T-helper 2 cell treated with Interferon-gamma antibody and Interleukin-4, amounts not matched to agents 100 ng/mL and 5 ng/mL, for 36 hours (primary cell): Measurements from ENCODE around the gene TNS3. TPM values are rescaled to one million over a fixed set of nuclear protein-coding genes. Genes with fewer than 3 reads are reported as not detected.

Experiments used
- intact Hi-C: fragments of 100-400 bp; cut with micrococcal nuclease; formaldehyde crosslinking; loops from one replicate; pipeline ENCODE4 v1.15.1; 2023
- total RNA-seq: library from RNA; stranded (reverse); gene quantifications from 2 replicates; pipeline ENCODE4 v1.2.3, GENCODE V29; 2022

TNS3 gene
- total RNA-seq, 1 donor from 2014 or later: 0.20 TPM

DNA sequence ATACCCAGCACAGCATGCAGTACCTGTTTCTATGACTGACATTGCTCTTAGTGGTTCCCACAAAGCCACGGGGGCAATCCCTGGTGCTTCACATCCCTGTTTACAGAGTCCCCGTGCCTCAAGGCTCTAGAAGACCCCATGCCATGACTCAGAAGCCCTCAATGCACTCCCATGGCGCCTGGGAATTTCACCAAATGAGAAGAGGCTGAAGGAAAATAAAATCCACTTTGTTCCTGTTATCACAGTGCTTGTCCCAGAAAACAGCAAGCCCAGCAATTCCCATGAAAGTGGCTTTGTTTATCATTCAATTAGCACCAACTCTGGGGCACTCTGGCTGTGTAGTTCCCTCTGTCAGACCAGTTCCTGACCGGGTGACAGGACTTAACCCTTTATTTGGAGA lies 268.3 kb downstream of the TNS3 start:
- intact Hi-C loops: no loop called here

DNA sequence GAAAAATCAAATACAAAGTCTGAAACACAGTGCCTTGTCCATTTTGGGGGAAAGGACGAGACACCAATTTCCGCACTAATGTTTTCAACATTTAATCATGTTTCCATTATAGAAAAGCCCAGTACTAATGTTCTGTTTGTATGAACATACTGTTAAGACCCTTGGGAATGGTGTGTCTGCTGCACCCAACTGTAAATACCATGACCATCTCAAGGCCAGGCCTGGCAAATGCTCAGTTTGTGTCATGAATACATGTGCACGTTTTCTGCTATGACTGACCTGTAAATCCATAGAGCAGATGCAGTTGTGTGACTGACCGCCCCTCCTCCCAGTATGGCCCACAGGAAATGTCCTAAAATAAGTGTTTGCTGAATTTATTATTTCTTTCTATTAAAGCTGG lies 270.0 kb downstream of the TNS3 start:
- intact Hi-C loops: no loop called here

DNA sequence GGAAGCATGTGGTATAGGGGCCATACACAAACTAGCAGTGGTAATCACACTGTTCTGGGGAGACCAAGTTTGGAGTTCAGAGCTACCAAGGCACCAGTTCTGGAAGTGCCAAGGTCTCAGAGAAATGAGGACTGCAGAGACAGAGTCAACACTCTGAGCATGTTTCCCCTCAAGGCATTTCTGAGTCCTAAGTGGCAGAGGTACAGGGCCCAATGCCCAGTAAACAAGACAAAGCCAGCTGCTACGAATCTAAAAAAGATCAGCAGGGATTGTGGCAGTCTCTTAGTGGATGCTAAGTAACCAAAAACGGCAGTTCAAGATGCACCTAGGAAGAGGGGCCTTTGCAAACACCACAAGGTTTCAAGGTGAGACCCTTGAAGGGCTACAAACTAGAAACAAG lies 271.9 kb downstream of the TNS3 start:
- intact Hi-C loops: no loop called here

DNA sequence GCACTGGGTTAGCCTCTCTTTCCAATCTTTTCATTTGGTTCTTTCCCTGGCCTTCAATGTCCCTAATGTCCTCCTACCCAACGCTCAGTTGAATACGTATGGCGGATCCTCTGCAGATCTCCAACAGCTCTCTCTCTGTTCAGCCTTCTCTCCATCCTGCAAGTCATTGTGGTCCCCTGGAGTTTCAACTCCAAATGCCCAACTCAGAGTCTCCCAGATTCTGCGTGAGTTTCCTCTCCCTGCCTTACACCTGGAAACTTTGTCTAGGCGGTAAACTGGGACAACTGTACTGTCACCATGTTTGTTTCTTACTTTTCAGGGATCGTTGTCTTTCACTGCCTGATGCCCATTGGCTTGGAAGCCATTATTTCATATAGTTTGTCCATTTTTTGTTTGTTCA lies 273.1 kb downstream of the TNS3 start:
- intact Hi-C loops: no loop called here

DNA sequence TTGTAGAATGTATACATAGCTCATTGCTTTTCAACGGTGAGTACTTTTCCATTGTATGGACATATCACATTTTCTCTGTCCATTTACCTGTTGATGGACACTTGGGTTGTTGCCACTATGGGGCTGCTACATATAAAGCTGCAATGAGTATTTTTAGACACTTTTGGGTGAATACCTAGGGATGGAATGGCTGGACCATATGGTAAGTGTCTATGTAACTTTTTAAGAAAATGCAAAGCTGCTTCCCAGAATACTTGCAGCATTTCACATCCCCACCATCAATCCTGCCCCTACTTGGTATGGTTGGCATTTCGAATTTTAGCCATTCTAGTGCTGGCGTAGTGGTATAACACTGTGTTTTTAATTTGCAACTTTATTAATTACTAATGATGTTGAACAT lies 274.6 kb downstream of the TNS3 start:
- intact Hi-C loops: no loop called here

DNA sequence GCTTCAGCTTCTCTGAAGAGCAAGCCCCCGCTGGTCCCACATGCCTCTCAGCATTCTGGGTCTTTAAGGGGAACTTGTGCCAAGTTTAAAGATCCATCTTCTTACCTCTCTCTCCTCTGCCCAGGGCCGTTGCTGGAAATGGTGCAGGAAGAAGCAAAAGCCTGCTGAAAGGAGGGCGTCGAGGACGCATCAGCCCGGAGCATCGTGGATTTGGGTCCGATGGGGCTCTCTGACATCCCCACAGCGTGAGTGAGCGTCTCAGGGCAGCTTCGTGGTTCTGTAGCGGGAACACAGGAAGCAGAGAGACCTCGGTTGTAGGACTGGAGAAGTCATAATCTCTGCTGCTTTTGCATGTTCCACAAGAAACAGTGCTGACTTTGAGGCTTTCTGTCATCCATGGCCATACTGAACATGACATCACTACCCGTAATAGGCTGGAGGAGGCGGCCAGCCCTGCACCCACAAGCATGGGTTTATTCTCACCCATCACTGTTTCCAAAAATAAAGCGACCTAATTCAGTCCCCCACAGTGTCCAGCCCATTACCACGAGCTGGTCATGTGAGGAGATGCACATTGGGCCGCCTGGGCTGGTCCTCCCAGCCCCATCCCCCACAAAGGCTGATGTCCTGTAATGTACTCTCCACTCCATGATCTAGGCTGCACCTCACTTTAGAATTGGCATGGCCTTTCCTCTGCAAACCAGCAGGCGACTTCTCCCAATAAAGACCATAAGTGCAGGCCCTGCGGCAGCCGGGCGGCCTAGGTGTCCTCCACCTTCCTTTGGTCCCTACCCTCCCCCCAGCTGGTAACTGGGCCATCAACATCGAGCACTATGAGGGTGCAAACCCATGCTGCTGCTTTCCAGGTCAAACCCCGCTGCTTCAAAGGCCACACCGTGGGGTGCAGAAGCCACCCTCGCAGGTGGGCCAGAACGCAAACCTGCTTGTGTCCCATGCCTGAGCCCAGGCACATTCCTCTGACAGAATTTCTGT lies 276.9 kb downstream of the TNS3 start:
- intact Hi-C loops: no loop called here

DNA sequence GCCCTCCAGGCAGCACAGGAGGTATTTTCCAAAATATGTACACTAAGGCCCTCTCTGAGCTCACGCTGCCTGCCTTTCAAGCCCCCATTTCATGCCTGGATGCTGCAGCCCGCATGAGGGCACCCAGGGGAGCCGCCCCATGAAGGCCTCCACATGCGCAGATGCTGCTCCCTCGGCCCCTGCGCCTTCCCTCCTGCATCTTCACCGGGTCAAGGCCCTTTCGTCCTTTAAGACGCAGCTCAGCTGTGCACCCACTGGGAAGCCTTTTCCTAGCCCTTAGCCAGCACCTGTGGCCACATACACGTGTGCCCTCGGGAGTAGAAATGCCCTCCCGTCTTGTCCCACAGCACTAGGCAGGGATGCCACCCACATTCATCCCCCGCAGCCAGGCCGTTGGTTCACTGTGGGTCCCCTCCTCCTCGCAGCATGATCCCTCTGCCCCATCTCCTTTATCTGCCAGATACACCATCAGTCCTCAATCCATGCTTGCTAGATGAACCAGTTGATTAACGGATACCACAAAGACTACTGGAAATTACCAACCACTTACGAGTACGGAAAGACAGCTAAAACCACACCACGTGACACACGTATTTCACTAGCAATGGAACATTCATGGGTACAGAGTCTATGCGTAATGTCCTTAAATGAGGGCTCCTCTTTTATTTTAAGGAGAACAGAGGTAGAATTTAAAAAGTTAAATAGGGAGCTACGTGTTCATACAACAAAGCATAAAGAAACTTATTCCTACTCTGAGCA lies 278.0 kb downstream of the TNS3 start:
- intact Hi-C loops: no loop called here

DNA sequence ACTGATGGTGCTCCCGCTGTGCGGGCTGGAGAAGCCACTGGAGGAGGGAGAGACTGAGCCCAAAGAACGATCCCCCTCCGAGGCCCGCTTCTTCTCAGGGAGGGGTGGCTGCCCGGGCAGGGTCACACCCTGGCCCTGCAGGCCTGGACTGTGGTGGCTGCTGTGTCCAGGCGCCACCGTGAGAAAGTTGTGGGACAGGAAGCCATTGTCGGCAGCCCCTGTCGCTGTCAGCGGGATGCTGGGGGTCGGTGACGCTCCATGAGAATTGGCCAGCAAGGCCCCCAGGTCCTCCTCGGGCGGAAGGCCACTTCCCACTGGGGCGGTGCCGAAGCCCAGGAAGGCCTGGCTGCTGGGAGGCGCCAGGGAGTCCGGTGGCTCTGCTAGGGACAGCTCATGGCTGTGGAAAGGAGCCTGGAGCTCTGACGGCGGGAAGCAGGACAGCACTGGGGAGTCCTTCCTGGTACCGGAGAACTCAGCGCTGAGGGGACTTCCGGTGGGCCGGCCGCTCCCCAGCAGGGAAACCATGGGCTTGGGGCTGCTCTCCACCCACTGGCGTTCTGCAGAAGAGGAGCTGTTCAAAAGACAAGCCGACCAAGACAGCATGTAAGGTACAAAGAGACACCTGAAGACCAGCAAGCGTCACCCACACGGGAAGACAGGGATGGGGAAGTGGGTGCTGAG lies 278.8 kb downstream of the TNS3 start:
- intact Hi-C loops: no loop called here

DNA sequence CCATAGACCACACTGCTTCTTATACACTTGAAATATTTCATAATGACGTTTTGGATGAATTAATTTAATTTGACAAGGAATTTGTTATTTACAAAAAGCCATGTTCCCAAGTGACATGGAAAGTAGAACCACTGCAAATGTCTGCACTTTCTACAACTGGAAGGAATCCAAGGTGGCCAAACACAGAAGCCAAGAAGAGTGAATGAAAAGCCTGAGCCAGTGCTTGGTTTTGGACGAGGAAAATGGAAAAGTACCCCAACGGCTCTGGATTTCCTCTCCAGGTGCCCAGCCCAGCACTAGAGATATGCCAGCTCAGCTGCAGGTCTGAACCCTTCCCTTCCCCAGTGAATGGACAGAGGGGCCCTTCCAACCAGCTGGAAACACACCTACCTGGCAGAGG lies 279.4 kb downstream of the TNS3 start:
- intact Hi-C loops: no loop called here

DNA sequence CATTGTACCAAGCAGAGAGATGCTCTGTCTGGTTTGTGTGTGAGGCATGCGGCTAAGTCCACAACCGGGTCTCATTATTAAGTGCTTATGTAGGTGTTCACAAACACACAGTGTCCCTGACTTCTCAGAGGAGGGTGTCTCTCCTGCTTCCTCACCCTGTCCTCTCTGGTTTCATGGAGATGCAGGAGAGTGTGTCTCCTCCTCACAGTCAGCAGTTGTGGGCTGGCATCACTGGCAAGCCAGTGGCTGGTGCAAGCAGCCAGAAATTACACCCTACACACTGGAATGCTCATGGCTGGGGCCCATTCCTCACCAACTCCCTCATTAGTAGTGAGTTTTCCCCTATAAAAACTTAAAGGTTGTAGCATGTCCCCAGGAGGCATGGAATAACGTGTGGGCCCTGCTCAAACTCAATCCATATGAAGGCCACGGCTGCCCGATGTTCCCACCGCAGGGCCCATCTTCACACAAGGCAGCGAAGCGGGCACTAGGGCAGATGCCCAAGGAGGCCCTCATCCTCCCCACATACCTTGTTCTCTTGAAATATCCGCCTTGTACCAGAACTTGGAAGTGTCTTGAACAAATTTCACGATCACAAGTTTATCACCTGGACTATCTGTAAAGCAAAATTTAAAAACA lies 280.1 kb downstream of the TNS3 start:
- intact Hi-C loops: no loop called here

DNA sequence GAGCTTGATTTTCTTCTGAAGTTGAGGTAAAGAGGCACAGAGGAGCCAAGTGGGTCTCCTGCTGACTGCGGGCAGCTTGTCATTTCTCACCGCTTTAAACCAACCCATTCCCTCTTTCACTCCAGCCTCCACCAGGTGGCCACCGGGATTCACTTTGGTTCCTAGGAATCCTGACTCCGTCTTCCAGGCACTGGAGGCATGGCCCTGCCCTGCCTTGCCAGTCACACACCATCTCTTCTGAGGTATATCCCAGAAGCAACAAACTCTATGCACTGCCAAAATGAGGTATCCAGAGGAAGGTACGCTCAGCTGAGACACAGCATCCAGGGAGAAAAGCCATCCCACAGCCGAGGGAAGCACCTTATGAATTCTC lies 280.8 kb downstream of the TNS3 start:
- intact Hi-C loops: no loop called here

DNA sequence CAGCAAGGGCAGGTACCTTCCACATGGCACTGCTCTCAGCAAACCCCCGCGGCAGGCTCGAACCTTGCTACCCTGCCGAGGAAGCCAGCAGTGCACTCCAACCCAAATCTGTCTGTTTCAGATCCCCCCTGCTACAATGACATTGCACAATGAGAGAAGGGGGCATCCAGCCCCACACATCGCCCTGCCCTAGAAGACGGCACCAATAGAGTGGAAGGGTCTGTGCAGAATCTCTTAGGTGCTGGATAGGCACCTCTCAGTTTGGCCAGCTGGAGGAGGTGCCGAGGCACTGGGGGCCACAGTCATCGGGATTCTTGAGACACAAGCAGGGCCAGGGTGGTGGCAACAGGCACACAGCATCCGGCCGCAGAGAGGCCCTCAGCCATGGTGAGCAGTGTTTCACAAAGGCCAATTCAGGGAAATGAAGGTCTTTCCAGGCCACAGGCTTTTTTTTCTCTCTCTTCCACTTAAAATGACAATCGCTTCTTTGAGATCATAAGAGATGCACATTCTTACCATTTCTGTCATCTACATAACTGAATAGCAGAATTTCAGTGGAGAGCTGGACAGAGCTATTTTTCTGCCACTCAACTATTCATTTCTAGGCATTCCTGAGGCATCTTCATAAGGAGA lies 281.3 kb downstream of the TNS3 start:
- intact Hi-C loops: no loop called here

DNA sequence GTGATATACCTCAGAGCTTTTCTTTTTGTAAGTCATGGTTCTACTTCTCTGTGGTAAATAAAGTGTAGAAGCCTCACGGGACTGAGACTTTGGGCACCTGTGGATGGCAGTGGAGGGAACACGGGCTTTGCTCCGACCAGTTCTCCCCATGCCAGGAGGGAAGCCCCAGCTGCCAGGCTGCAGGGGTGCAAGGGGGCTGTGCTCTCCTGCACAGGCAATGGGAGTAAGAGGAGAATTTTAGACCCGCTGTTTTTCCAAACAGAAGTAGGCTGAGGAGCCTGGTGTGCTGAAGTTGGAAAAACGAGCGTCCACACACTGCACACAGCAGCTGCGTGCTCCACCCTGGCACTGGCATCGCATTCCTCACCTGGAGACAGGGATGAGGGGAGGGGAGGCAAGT lies 282.4 kb downstream of the TNS3 start:
- intact Hi-C loops: no loop called here

DNA sequence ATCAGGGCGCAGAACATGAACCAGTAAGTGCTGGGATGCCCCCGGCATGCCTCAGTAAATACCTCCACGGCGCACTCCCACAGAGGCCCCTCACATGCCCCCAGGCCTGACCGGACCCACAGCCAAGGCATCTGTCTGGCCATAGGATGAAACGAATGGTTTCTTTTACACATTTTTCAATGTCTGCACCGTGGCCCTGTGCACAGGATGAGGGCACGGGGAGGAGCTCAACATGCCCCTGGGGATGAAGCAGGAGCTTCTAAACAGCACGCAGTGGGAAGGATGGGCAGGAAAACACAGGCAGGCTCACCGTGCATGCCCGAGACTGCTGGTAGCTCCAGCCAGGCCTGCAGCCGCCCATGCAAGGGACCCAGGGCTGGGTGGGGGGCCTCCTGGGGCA lies 283.3 kb downstream of the TNS3 start:
- intact Hi-C loops: no loop called here

DNA sequence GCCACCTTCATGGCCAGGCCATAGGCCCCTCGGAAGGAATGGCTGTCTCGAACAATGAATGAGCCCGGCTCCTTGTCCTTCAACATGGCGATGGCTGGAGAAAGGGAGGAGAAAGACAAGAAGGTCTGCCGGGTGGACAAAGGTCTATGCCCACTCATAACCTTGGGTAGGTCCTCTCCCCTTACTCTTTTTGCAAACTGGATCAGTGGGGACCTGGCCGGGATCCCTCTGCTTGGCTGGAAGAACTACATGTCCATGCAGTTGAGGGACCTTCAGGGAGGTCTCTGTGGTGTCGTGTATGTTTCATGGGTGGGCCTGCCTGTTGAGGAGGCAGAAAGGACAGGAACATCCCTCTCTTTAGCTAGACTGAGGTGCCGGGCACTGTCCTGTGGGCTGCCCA lies 284.8 kb downstream of the TNS3 start:
- intact Hi-C loops: no loop called here

DNA sequence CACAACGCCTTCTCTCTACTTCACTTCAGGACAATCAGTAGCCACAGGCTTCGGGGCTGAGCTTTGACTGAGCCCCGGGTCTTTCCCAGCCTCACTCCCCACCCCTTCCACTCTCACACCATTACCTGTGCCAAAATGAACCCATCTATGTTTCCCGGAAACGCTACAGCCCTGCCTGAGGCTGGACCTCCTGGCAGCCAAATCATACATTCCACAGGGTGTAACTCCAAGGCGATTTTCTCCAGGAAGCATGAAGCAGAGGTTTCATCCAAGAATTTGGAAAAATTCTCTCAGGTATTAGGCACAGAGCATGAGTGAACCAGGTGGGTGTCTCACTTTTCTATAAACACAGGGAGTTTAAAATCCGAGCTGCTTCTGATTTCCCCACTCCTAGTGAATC lies 286.3 kb downstream of the TNS3 start:
- intact Hi-C loops: no loop called here

DNA sequence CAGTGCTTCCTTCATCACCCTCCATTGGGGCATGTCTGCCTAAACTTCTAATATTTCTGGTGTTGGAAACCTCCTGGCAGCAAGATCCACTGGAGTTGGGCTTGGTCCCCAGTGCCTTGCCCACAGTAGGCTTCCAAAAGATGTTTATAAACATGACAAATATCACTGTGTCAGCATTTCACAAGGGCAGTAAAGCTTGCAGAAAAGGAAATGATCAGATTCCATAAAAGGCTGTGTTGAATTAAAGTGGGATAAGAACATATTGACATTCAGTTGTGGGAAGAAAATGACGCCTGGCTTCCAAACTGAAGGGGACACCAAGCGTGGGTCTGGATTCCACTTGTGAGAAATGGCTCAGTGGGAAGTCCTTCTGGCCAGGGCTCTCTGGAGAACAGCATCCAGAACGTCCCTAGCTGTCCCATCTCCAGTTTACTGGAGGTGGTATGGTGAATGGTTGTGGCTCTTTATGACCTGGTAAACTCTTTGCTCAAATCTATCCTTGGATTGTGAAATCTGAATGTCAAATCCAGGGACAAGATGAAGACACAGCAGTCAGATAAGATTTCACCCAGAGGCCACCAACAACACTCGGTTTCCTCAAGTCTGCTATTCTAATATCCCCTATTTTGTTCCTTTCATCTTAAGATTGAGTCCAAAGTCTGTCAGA lies 287.2 kb downstream of the TNS3 start:
- intact Hi-C loops: no loop called here

DNA sequence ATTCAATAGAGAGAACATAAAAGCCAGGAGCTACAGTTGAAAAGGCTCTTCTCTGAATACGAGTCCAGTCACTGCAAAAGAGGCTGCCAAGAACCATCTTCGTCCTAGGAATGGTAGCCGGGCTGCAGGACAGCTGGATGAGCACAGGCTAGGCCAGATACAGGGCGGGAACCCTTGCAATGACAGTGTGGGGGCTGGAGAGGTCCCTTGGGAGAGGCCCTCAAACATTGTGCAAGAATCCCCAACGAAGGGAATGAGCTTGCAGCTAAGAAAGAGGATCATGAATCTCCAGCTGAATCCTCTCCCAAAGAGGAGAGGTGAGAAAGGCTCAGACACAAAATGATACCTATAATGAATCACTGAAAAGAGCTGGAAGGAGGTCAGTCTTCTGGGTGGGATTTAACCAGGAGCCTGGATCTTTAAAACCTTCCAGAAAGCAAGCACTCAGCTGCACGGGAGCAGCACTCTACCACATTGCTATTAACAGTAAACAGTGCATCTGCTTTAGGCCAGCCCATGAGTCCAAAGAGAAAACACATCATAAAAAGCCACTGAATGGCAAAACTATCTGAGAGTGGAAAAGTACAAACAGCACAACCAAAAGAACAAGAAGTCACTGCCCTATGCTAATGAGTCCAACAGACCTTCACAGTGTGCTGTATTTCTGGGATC lies 287.9 kb downstream of the TNS3 start:
- intact Hi-C loops: no loop called here

DNA sequence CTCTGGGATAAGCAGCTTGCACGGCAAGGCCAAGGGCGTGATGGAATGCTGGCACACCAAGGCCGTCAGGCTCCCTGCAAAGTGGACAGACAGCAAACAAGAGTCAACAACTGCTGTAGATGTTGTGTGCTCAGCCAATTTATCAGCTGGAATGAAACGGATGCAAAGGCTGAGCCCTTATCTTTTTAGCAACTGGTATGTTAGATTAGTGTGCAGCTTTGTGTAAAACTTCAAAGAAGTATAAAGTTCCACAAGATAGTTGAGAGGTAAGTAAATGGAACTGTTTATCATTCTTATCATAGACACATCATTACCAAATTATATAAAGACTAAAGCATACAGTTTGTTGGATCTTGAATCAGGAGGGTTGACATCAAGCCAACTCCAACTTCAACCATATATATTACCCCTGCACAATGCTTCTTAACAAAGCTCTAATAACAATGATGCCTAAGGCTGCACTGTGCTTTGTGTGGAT lies 289.0 kb downstream of the TNS3 start:
- intact Hi-C loops: no loop called here
